Stimulated activated CD4-positive, alpha-beta T cell treated with anti-CD3 and anti-CD28 coated beads, TNF-alpha, amount 100 ng/mL, for 24 hours (primary cell): ENCODE data around the gene PNMA6F.
"Not testable (repeated sequence)": the region's sequence is repeated elsewhere in the genome, so short reads cannot be mapped to it uniquely, and the experiment has no call there.

Source experiments
- DNase-seq, 3 experiments: peaks; one replicate each; pipeline ENCODE4 v3.0.0-alpha.2; 2020; ENCODE audit warnings: low read depth in 3 of 3

Gene PNMA6F

DNA sequence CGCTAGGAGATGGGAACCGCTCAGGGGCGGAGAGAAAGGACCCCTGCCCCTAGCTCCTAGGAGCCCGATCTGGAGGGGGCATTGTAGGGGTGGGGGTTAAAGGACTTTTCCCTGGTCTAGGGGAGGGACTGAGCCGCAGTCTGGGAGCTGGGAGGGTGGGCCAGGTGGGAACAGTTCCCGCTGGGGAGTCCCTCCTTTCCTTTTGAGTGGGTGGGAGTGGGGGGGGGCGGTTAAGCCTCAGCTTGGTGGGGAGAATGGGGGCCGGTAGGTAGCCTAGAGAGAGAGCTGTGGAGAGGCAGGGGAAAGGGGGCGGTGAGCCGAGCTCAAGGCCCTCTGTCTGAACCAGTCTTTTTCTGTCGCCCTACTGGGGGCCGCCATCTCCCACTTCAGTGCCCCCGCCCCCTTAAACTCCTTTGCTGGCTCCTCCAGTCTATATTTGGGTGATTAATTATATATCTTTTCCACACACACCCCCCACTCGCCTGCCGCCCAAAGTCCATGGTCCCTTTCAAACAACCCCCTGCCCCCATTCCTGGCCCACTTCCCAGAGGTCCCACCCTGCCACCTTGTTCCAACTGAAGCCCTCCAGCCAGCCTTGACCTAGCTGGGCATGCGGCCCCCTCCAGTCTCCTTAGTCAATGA, 13.2 kb upstream of the PNMA6F start:
- no peak for DNase-seq

DNA sequence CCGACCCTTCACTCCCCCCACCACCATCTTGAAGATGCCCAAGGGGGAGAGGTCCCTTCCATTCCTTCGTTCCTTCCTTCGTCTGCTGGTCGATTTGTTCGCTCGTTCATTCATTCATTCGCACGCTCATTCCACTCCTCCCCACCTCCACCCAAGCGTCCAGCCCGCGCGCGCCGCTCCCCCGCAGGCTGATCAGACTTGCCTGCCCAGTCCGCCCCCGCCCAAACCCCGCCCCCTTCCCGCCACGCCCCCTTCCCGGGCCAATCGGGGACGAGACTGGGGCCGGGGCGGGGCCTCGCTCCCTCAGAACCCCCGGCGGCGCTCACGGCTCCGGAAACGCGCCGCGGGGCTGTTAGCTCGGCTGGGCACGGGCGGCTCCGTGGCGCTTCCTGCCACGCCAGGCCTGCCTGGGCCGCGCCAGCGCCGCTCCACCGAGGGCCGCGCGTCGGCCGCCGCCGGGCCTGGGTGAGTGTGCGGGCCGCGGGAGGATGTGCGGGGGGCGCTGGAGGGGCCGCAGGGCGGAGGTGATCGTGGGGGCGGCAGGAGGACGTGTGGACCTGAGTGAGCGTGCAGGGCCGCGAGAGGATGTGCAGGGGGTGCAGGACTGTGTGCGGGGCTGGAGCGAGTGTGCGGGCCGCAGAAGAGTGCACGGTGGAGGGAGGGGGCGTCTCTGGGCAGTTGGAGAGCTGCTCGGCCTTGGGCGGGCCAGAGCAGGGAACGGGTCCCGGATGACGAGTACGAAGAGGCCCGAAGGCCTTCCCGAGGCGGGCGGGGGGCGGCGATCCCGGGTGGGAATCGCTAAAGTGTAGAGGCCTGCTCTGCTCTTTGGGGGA, 12.5 kb upstream of the PNMA6F start, which contains the start of gene ZNF275:
Gene ZNF275, plus strand, starts transcription at position 333 of the 833 bp plus-strand sequence. CDS start 2,527 bp downstream, outside the sequence.
- peak; percentile 45 to 74 (median 63) for DNase-seq

- no peak for DNase-seq
These were observed 11.7 kb upstream of the PNMA6F start for GRCh38 chrX:153333266-153333665.

DNA sequence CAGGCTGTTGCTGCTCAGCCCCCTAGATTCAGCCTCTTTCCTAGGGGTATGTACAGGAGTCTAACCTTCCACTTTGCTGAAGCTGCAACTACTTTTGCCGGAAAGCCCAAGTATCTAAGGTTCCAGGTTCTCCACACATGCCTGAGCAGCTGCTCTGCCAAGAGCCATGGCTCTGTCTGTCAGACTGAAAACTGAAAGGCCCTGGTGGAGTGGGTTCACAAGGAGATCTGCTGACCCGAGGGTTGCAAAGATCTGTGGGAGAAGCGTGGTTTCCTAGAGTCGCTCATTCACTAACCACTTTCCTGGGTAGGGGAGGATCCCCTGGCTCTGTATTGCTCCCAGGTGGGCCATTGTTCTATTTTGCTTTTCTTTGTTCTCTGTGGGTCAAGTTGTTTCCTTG, 6.0 kb upstream of the PNMA6F start:
- no peak for DNase-seq

DNA sequence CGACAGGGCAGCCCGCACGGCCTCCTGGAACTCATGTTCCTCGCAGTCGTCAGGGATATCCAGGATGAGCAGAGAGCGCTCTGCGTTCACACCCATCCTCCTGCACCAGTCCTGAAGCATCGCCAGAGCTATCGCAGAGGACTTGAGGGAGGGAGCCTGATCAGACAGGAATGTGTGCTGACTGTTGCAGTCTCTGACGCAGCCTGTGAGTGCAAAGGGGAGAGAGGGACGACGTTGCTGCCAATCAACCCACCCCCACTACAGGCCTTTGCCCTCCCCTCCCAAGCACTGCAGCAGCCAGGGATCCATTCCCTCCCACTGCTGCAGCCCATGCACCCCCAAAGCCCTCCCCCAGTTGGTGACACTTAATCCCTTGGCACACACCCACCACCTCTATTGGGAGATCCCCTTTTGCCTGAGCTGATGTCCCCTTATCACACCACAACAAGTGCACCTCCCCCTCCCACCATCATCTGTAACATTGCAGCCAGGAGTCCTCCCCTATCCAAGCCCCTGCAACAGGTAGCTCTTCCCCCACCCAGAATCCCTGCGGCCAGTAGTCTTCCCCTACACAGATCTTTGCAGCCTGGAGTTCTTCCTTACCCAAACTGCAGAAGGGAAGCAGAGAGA, 897 bp downstream of the PNMA6F start:
- DNase-seq: no peak

DNA sequence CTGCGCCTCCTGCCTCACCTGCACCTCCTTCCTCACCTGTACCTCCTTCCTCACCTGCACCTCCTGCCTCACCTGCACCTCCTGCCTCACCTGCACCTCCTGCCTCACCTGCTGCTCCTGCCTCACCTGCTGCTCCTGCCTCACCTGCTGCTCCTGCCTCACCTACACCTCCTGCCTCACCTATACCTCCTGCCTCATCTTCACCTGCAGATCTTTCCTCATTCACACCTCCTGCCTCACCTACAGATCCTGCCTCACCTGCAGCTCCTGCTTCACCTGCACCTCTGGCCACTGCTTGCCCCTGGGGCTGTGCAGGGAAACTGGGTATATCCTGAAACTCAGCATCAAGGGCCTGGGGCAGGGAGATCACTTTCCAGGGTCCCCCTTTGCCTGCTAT, 1.5 kb downstream of the PNMA6F start:
- DNase-seq: not testable (repeated sequence)

DNA sequence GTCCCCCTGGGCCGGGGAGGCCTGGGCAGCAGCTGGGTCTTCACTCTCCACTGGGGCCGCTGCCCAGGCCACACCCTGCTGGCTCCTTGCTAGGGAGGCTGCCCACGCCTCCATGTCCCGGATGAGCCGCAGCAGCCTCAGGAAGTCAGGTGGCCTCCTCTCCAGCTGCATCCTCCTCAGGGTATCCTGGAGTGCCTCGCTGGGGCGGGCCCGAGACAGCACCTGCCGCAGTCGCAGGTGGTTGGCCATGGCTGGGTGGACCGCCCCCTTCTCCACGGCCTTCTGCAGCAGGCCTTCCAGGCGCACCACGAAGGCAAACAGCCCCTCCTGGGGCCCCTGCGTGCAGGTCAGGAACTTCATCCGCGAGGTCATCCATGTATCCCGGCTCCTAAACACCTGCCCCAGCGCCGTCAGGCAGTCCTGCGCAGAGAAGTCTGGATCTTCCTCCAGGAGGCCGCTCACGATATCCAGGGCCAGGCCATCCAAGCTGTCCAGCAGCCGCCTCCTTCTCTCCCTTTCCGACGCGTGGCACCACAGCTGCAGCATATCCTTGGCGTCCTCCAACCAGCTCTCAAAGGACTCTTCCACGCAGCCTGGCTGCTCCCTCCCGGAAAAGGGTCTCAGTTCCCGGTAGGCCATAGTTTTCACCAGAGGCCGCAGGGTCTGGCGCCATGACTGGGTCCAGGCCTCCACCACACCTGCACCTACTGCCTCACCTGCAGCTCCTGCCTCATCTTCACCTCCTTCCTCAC, 2.1 kb downstream of the PNMA6F start:
- DNase-seq: no peak

GRCh38 chrX:153318811-153319210, 2.8 kb downstream of the PNMA6F start:
- DNase-seq: no peak

DNA sequence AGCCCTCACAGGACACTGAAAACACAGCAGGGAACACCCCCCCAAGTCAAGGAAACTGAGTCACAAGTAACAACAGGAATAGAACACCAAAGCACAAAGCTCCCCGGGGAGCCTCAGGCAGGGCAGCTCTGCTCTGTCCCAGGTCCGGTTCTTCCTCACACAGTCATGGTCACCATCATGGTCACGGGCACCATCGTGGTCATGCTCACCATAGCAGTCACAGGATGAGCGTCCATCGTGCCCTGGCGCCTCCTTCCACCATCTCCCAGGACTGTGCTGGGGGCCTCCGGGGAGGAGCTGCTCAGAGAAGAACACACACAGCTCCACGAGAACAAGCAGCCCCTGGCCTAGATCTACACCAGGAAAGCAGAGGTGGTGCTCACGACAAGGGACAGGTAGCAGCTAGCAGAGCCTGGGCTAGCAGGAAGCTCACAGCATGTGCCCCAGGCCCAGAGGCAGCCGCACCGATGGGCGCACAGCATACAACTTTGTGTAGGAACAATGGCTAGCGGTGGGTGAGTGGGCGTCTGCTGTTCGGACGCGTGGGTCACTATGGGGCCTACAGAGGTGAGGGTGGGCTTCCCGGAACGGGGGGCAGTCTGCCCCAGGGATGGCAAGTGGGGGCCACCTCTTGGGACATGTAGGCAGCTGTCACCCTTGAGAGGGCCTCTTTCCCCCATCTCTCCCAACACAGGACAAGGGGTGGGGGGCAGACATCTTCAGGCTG, 3.4 kb downstream of the PNMA6F start:
- DNase-seq: no peak

DNA sequence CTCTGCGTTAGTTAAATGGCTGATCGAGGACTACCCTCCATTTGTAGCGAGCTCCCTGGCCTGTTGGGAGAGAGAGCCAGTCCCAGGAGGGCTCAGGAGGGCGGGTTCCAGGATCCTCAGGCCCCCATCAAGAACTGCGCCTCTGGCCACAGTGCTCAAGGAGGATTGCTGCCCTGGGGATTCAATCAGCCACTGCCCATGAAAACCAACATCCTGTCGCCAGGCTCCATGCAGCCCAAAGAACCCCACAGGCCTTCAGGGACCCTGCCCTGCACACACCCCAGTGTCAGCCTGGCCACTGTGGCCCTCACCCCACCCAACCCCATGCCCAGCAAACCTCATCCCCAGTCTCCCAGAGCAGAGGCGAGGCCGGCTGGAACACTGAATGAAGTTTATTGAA, 4.3 kb downstream of the PNMA6F start:
- no peak for DNase-seq

DNA sequence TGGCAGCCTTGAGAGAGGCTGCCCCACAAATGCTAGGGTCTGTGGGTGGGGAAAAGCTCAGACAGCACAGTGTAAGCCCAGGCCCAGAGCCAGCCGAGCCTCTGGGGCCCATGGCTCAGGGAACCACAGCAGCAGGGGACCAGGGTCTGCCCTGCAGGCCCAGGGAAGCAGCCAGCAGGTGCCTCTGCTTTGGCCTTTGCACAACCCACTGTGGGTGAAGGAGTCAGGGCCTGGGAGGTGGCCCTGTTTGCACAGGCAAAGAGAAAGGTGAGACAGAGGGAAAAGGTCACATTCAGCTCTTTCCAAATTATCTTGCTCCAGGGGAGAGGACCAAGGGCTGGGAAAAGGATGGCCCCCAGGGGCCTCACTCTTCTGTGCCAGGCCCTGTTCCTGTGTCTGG, 8.7 kb downstream of the PNMA6F start:
- no peak for DNase-seq

GRCh38 chrX:153312041-153312440, 9.5 kb downstream of the PNMA6F start:
- no peak for DNase-seq

- DNase-seq: no peak
These were observed 10.7 kb downstream of the PNMA6F start for GRCh38 chrX:153310901-153311300.

GRCh38 chrX:153307276-153308178, 14.0 kb downstream of the PNMA6F start:
- DNase-seq: no peak

DNA sequence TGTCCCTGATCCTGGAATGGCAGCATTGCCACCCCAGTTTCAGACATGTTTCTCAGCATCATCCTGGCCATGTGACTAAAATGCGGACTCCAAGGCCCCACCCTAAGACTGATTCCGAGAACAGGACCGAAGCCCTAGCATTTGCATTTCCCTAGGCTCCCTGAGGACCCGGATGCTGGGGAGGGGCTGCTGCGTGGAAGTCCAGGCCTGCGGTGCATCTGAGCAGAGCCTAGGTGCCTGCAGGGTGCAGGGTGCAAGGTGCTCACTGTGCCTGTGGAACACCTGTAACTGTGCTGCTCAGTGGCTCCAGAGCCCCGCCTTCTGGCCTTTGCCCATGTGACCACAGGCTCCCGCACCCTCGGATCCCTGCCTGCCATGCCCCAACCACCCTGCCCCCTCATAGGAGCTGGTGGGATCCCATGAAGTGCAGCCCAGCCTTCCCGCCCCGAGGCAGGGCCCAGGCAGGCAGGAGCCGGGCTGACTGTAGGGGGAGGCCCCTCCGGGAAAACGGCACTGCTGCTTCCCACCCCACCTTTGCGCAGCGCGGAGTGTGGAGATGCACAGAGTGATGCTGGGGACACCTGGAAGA, 14.9 kb downstream of the PNMA6F start:
- DNase-seq: no peak

DNA sequence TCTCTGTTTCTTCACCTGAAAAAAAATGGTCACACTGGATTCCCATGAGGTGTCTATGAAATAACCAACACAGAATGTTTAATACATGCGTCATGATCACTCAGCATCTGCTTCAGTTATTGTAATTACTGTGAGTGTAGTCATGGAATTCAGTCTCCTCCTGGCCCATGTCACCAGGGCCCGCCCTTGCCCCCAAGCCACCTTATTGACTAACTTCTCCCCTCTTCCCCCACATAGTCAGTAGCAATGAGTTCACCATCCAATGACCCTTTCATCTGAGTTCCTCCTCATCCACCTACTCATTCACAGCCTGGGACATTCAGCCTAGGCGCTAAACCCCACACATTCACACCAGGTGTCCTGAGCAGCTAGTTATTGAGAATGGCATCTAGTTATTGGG, 15.6 kb downstream of the PNMA6F start:
- no peak for DNase-seq

DNA sequence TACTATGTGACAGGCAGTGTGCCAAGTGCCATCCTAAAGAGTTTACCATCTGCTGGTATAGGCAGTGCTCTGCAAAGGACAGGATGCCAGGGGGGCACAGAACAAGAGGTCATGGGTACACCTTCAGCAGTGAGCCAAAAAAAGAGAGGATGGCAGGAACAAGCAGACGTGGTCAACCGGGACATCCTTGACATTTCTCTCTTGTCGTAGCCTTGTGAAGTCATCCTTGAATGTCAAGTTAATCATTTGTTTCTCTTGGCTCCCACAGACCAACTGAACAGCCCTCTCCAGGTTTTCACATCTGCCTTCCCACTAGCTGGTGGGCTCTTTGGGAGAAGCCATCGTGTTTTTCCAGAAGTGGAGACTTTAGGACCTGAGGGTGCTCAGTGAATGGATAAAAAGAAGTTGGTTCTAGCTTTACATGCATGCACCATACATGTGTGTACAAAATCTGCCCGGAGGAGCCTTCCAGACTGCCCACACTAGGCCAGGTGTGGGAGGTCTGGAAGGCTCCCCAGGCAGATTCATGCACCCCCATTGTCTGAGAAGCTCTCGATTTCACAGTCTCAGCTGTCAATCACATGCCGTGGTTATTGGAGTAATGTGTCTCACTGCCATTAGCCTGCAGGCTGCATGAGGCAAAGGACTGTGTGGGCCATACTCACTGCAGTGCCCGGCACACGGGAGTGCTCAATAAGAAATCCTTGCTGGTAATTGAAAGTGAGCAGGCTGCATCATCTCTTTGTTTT, 16.4 kb downstream of the PNMA6F start:
- DNase-seq: no peak

- no peak for DNase-seq
These were observed 18.0 kb downstream of the PNMA6F start for GRCh38 chrX:153303276-153304262.
